DND-41 (cell line): ENCODE measurements around the gene FLNC.

Source experiments
- EZH2 ChIP-seq: IDR thresholded peaks from 3 replicates; pipeline ENCODE4 v1.6.1; 2012; ENCODE audit warnings: borderline replicate concordance, low read depth, mild to moderate bottlenecking, moderate library complexity, low read length, inconsistent platforms; ENCODE audit not compliant: severe bottlenecking
- TF ChIP-seq, protein P1 (sequence below): IDR thresholded peaks from 2 replicates; pipeline ENCODE4 v1.5.1; 2012; ENCODE audit warnings: borderline replicate concordance, low read length, moderate library complexity, mild to moderate bottlenecking; ENCODE audit not compliant: poor library complexity, severe bottlenecking; ENCODE audit errors: extremely low read depth

DNA sequence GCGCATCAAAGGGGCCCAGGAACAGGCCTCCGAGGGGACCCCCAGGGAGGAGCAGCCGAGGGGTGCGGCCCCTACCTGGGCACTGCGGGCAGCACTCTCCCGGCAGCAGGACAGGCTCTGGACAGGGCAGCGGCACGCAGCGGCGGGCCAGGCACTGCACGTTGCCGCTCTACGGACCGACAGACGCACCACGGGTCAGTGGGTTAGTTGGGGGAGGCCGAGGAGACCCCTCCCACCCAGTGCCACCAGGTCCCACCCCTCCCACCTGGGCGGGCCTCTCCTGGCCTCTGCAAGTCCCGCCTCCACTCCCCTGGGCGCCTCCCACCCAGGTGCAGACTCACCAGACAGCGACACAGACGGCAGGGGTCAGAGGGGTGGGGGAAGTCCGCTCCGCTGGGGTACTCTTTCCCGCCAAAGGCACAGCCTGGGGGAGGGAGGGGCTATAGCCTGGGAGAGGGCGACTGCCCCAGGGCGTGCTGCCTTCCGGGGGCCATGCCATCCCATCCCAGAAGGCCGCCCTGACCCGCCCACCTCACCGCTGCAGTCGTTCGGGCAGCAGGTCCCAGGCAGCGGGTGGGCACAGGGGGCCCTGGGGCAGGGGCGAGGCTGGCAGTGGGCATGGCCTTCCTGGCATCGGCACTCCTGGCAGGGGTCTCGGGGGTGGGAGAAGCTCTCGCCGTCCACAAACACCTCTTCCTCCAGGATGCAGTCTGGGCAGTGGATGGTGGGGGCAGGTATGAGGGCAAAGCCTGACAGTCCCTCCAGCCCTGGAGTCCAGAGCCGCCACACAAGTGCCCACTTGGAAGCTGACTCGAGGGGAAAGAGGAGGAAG lies 61.1 kb downstream of the FLNC start:
- TF ChIP-seq, protein P1, sequence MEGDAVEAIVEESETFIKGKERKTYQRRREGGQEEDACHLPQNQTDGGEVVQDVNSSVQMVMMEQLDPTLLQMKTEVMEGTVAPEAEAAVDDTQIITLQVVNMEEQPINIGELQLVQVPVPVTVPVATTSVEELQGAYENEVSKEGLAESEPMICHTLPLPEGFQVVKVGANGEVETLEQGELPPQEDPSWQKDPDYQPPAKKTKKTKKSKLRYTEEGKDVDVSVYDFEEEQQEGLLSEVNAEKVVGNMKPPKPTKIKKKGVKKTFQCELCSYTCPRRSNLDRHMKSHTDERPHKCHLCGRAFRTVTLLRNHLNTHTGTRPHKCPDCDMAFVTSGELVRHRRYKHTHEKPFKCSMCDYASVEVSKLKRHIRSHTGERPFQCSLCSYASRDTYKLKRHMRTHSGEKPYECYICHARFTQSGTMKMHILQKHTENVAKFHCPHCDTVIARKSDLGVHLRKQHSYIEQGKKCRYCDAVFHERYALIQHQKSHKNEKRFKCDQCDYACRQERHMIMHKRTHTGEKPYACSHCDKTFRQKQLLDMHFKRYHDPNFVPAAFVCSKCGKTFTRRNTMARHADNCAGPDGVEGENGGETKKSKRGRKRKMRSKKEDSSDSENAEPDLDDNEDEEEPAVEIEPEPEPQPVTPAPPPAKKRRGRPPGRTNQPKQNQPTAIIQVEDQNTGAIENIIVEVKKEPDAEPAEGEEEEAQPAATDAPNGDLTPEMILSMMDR: no peak
- no peak for TF ChIP-seq EZH2
